Thyroid gland (tissue), 4 donors: ENCODE measurements around the gene TSTD1.

Experiments used
- CTCF ChIP-seq, 6 experiments: fragments of 200-600 bp in 3 of 6; fragments of 450-650 bp in 3 of 6; sonication (generic) in 3 of 6; IDR thresholded peaks; one replicate each; pipeline ENCODE4 v1.5.1; 2016 to 2019; ENCODE audit warnings: antibody characterized with exemption in 6 of 6, mild to moderate bottlenecking in 2 of 6, inconsistent platforms in 1 of 6, moderate library complexity in 1 of 6
- POLR2A ChIP-seq, 2 donors: fragments of 450-650 bp; IDR thresholded peaks; one replicate each; pipeline ENCODE4 v1.6.1; 2017; ENCODE audit warnings: antibody characterized with exemption in 2 of 2, mild to moderate bottlenecking in 2 of 2, moderate library complexity in 1 of 2

- TF ChIP-seq CTCF (IDR thresholded peaks at IDR 0.05) (no peak), POLR2A (IDR thresholded peaks at IDR 0.05) (no peak)
These were observed 40.8 kb upstream of the TSTD1 start for GRCh38 chr1:161079436-161080110.
